Upper lobe of left lung (tissue), 6 donors: Measurements from ENCODE around the gene RPA1. TPM values are rescaled to one million over a fixed set of nuclear protein-coding genes. Genes with fewer than 3 reads are reported as not detected.

Experiments used
- ATAC-seq, 2 donors: fragments of 200-7000 bp; cut with Tn5 transposase; one replicate each; pipeline ENCODE4 v1.9.1; 2022; ENCODE audit warnings: mild to moderate bottlenecking in 2 of 2, moderate library complexity in 2 of 2; ENCODE audit not compliant: low FRiP score in 2 of 2
- DNase-seq, 2 donors: peaks; one replicate each; pipeline ENCODE4 v3.0.0-alpha.2; 2019 to 2020
- H3K27ac ChIP-seq, 4 donors: fragments of 200-600 bp; sonication (generic); one replicate each; pipeline ENCODE4 v1.5.1; 2016 to 2019
- H3K27me3 ChIP-seq, 4 donors: fragments of 200-600 bp; sonication (generic); one replicate each; pipeline ENCODE4 v1.5.1; 2017 to 2019
- H3K36me3 ChIP-seq, 4 donors: fragments of 200-600 bp; sonication (generic); one replicate each; pipeline ENCODE4 v1.5.1; 2016 to 2019
- H3K4me1 ChIP-seq, 4 donors: fragments of 200-600 bp; sonication (generic); one replicate each; pipeline ENCODE4 v1.5.1; 2018 to 2019
- H3K4me3 ChIP-seq, 4 donors: fragments of 200-600 bp; sonication (generic); one replicate each; pipeline ENCODE4 v1.5.1; 2017 to 2019; ENCODE audit warnings: mild to moderate bottlenecking in 2 of 4, moderate library complexity in 1 of 4
- H3K9me3 ChIP-seq, 4 donors: fragments of 200-600 bp; sonication (generic); one replicate each; pipeline ENCODE4 v1.5.1; 2018 to 2019
- EP300 ChIP-seq, 4 donors: sonication (generic); formaldehyde crosslinking; IDR thresholded peaks; one replicate each; pipeline ENCODE4 v1.5.1; 2017; ENCODE audit warnings: antibody characterized with exemption in 4 of 4, control low read depth in 2 of 4
- POLR2A ChIP-seq, 4 donors: fragments of 450-650 bp; IDR thresholded peaks; one replicate each; pipeline ENCODE4 v1.5.1; 2016 to 2017; ENCODE audit warnings: antibody characterized with exemption in 4 of 4, mild to moderate bottlenecking in 2 of 4
- POLR2AphosphoS5 ChIP-seq, 2 donors: sonication (generic); formaldehyde crosslinking; IDR thresholded peaks; one replicate each; pipeline ENCODE4 v1.5.1; 2017; ENCODE audit warnings: antibody characterized with exemption in 2 of 2
- WGBS, 2 donors: methylation state at CpG; one replicate each; pipeline ENCODE4 v1.1.5; 2017 to 2018; 5-methylcytosine and 5-hydroxymethylcytosine counted together
- total RNA-seq, 6 donors: library from RNA; depleted of rRNA in 4 of 6; stranded (reverse); fragments of >200 nt in 4 of 6; gene quantifications; one replicate each; pipeline versions ENCODE4 v1.1.0 to v1.2.1, GENCODE V29; 2016 to 2021
- TF ChIP-seq, protein P1 (sequence below), 6 experiments: fragments of 450-650 bp in 4 of 6; fragments of 200-600 bp in 2 of 6; sonication (generic) in 2 of 6; IDR thresholded peaks; one replicate each; pipeline ENCODE4 v1.5.1; 2016 to 2019; ENCODE audit warnings: antibody characterized with exemption in 6 of 6
- donor health status: DM: no; HTN: no; CAD: no; lungs with moderate emphysema.
- donor health status: DM: no; HTN: yes; CAD: no; lungs with severe emphysema.

The RPA1 gene
- total RNA-seq, 6 donors from 2014 or later = 14.1 to 82.3 (median 24.8) TPM

DNA sequence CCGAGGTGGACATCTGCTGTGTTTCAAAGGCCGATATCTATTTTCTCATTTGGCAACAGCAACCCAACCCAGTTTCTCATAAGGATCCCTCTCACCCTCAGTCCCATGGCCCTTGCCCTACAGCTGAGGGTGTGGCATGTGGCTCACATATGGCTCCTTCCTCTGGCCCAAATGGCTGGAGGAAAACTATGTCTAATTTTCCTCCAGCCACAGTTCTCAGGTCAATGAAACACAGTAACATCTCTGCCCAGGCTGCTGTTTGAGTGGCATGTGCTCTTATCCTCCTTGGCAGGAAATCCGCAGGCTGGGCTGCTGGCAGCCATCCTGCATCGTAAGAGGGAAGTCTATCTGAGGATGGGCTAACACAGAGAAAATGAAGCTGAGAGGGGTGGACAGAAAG, 43.9 kb upstream of the RPA1 start:
- DNase-seq = no peak

DNA sequence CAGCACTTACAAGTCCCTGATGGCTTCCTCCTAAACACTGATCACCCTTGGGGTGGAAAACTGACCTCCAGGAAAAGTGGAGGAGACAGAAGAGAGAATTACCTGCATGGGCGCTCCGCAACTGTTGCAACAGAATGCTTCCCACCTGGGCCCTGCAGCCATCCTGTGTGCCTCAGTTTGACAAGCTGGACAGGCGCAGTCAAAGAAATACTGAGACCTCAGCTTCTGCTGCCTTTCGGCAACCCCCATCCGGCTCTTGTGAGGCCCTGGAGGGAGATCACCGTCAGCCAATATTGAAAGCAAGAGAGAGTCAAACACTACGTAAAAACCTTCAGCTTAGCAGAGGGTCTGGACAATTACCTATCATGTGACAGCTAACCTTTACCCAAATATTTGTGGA, 43.1 kb upstream of the RPA1 start:
- Histone ChIP-seq H3K36me3 (peaks cover 0 to 5% (median 0%) of the 10 kb centered on the region in 4 donors), H3K27ac (peak overlapping the region; percentile 74 to 97 (median 82)), H3K4me3 (peak overlapping the region in 1 of 4 donors; percentile 6), H3K4me1 (peaks cover 48 to 57% (median 52%) of the 10 kb centered on the region in 4 donors), H3K9me3 (no peaks in the 10 kb centered on the region), H3K27me3 (no peaks in the 10 kb centered on the region)
- 62 to 79% methylated on average over 5 to 7 of the region's 7 CpGs for WGBS, 2 donors
- TF ChIP-seq POLR2A (IDR thresholded peaks at IDR 0.05) = no peak
- no peak for TF ChIP-seq POLR2AphosphoS5 (IDR thresholded peaks at IDR 0.05)
- TF ChIP-seq, protein P1, sequence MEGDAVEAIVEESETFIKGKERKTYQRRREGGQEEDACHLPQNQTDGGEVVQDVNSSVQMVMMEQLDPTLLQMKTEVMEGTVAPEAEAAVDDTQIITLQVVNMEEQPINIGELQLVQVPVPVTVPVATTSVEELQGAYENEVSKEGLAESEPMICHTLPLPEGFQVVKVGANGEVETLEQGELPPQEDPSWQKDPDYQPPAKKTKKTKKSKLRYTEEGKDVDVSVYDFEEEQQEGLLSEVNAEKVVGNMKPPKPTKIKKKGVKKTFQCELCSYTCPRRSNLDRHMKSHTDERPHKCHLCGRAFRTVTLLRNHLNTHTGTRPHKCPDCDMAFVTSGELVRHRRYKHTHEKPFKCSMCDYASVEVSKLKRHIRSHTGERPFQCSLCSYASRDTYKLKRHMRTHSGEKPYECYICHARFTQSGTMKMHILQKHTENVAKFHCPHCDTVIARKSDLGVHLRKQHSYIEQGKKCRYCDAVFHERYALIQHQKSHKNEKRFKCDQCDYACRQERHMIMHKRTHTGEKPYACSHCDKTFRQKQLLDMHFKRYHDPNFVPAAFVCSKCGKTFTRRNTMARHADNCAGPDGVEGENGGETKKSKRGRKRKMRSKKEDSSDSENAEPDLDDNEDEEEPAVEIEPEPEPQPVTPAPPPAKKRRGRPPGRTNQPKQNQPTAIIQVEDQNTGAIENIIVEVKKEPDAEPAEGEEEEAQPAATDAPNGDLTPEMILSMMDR (IDR thresholded peaks at IDR 0.05) = no peak
- no peak for TF ChIP-seq EP300 (IDR thresholded peaks at IDR 0.05)
- ATAC-seq (no peak), DNase-seq (no peak)

More for the DNA sequence above, 43.9 kb upstream of the RPA1 start:
- Histone ChIP-seq H3K4me3 (no peak overlapping the region), H3K4me1 (peaks cover 52 to 62% (median 58%) of the 10 kb centered on the region in 4 donors), H3K9me3 (no peaks in the 10 kb centered on the region), H3K27ac (peak overlapping the region; percentile 74 to 97 (median 82)), H3K36me3 (peaks cover 0 to 8% (median 2%) of the 10 kb centered on the region in 4 donors), H3K27me3 (no peaks in the 10 kb centered on the region)
- 54 to 56% methylated on average over 4 of the region's 4 CpGs for WGBS, 2 donors
- TF ChIP-seq POLR2A (IDR thresholded peaks at IDR 0.05) (no peak), POLR2AphosphoS5 (IDR thresholded peaks at IDR 0.05) (peak; percentile 9 to 18), EP300 (IDR thresholded peaks at IDR 0.05) (no peak)
- no peak for ATAC-seq

DNA sequence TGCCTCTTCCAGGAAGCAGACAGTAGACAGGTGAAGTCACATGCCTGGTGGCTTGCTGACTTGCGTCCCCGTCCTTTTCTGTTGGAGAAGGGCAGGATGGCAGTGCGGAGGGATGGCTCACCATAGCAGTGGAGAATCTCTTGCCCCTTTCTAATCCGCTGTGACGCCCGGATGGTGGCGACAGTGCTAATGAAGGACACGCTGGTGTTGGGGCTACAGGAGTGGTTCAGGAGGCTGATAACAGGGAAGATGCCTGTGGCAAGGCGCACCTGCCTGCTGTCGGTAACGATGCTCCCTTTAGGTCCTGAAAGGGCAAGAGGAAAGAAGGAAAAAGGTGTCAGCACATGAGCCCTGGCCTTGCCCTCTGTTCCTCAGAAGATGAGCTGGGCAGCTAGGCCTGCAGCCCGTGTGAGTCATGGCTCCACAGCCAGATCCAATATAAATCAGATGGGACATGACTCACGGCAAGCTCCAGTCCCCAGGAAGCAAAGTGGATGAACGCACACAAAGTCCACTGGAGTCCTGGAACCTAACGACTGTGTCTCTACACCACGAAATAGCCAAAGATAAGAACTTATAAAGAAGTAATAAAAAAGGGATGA, 42.4 kb upstream of the RPA1 start:
- 74 to 80% methylated on average over 14 to 16 of the region's 16 CpGs for WGBS, 2 donors
- H3K27me3 ChIP-seq = no peaks in the 10 kb centered on the region
- peak in 1 of 2 donors; percentile 52 for DNase-seq

DNA sequence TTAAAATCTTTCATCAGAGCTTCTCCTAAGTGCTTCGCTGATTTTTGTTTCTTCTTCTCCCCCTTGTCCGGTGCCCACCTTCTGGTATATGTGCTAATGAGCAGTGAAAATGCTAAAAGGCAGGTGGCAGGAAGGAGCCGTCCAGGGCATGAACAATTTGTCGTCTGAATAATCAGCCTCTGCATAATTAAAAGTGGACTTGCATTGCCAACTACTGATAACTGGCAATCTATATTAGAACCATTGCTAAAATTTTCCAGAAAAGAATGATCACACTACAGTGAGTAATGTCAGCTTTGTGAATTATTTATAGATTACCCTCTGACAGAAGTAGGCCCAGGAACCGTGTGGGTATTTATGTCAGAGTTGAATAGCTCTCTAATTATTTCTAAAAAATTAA, 39.9 kb upstream of the RPA1 start:
- H3K4me1 ChIP-seq = peaks cover 21 to 27% (median 24%) of the 10 kb centered on the region in 4 donors
- no peaks in the 10 kb centered on the region for H3K9me3 ChIP-seq
- no peak overlapping the region for H3K4me3 ChIP-seq
- no peak for TF ChIP-seq POLR2A (IDR thresholded peaks at IDR 0.05)
- 71 to 75% methylated on average over 5 of the region's 5 CpGs for WGBS, 2 donors
- DNase-seq (no peak), ATAC-seq (no peak)
- no peak overlapping the region for H3K27ac ChIP-seq
- peaks cover 0 to 5% (median 0%) of the 10 kb centered on the region in 4 donors for H3K36me3 ChIP-seq
- H3K27me3 ChIP-seq = no peaks in the 10 kb centered on the region

More for the DNA sequence above, 42.4 kb upstream of the RPA1 start:
- ATAC-seq = peak in 1 of 2 donors; percentile 74
- Histone ChIP-seq H3K4me3 (no peak overlapping the region), H3K27ac (peak overlapping the region; percentile 74 to 97 (median 82)), H3K9me3 (no peaks in the 10 kb centered on the region), H3K4me1 (peaks cover 41 to 50% (median 45%) of the 10 kb centered on the region in 4 donors), H3K36me3 (peaks cover 0 to 5% (median 0%) of the 10 kb centered on the region in 4 donors)
- TF ChIP-seq POLR2A (IDR thresholded peaks at IDR 0.05) (no peak), POLR2AphosphoS5 (IDR thresholded peaks at IDR 0.05) (no peak), EP300 (IDR thresholded peaks at IDR 0.05) (no peak)
- TF ChIP-seq, protein P1 (IDR thresholded peaks at IDR 0.05) = no peak

DNA sequence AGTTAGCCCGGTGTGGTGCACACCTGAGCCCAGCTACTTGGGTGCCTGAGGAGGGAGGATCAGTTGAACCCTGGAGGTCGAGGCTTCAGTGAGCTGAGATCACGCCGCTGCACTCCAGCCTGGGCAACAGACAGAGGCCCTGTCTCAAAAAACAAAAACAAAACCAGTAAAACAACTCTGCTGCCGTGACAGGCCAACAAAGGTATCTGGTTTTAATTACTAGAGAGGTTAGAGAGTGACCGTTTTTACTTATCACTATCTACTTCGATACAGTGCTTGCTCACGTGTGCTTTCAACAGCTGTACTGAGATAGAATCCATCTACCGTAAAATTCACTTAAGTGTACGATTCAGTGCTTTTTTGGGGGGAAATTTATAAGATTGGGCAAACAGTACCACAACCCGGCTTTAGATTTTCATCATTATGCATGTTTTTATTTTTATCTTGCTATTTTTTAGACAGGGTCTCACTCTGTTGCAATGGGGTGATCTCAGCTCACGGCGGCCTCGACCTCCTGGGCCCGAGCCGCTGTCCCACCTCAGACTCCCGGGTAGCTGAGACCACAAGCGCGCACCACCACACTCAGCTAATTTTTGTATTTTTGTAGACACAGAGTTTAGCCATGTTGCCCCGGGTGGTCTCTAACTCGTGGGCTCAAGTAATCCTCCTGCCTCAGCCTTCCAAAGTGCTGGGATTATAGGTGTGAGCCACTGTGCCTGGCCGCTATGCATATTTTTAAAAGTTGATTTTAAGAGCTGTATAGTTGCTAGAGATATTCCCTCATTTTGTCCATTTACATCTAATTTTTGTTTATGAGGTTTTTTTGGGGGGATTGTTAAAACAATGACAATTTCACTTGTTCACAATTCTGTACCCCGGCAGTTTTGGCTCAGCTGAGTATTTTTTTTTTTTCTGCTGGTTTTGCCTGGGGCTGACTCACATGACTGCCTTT, 37.0 kb upstream of the RPA1 start:
- no peak for ATAC-seq
- Histone ChIP-seq H3K4me3 (no peak overlapping the region), H3K27ac (no peak overlapping the region), H3K36me3 (no peaks in the 10 kb centered on the region), H3K4me1 (peaks cover 0 to 7% (median 4%) of the 10 kb centered on the region in 4 donors), H3K27me3 (no peaks in the 10 kb centered on the region), H3K9me3 (no peaks in the 10 kb centered on the region)
- 87 to 88% methylated on average over 23 of the region's 23 CpGs for WGBS, 2 donors
- TF ChIP-seq POLR2AphosphoS5 (IDR thresholded peaks at IDR 0.05) = no peak
- TF ChIP-seq, protein P1 (IDR thresholded peaks at IDR 0.05) = no peak
- TF ChIP-seq POLR2A (IDR thresholded peaks at IDR 0.05) = no peak
- DNase-seq = no peak
